HG02852 (cell line): Measurements from ENCODE around the gene SPANXA1.
"Not testable (repeated sequence)": the region's sequence is repeated elsewhere in the genome, so short reads cannot be mapped to it uniquely, and the experiment has no call there.

Experiments
- ATAC-seq: cut with Tn5 transposase; IDR thresholded peaks from one replicate; pipeline ENCODE4 v1.9.1; 2021; ENCODE audit warnings: mild to moderate bottlenecking, moderate library complexity; ENCODE audit not compliant: unreplicated experiment

SPANXA1 gene, protein sequence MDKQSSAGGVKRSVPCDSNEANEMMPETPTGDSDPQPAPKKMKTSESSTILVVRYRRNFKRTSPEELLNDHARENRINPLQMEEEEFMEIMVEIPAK

DNA sequence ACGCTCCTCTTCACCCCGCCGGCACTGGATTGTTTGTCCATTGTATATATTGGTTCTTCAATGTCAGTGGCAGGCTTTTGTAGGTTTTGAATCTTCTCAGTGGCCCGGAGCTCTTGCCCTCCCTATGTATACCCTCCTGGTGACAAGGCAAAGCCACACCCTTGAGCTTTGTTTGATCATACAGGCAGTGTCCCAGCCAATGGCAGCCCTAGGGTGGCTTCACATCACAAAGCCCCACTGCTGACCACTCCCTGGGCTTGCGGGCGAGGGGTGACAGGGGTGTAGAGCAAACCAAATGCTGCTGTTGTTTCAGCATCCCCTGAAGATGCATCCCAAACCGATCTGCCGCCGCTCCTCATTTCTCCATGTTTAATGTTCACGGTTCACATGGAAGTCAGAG is at the start of gene SPANXA1:
Gene SPANXA1, minus strand, starts transcription at position 101 of the 400 bp plus-strand sequence. Its CDS starts 60 bp downstream, at position 41.
- not testable (repeated sequence) for ATAC-seq

DNA sequence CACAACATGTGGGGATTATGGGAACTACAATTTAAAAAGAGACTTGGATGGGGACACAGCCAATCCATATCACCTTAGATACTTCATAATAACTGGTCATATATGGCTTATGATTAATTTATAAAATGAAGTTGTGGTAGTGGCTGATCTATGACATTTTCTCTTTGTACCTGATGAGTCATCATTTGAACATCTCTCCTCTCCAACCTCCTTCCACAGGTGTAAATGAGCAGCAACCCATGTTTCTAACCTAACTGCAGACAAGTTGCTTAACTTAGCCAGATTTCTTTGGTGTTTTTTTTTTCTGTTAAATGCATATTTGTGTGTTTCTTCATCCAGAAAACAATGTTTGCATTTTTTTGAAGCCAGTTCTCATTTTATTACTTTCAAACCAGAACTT is 47.6 kb upstream of the SPANXA1 start:
- ATAC-seq, result no peak

DNA sequence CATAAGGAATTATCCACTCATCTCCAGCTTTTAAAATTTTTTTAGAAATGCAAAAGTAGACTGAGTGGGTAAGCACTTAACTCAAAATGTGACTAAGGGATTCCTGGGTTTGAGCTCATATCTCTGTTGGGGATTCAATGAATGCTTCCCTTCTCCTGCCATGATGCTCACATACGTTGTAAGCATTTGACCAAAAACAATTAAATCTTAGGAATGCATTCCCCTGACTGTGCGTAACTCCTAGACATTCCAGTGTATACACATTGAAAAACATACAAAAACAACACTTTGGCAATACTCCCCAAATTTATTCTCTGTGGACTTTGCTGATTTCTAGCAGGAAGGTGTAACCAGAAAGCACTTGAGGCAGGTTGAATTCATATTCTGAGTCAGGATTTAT is 34.8 kb upstream of the SPANXA1 start:
- ATAC-seq, result no peak

DNA sequence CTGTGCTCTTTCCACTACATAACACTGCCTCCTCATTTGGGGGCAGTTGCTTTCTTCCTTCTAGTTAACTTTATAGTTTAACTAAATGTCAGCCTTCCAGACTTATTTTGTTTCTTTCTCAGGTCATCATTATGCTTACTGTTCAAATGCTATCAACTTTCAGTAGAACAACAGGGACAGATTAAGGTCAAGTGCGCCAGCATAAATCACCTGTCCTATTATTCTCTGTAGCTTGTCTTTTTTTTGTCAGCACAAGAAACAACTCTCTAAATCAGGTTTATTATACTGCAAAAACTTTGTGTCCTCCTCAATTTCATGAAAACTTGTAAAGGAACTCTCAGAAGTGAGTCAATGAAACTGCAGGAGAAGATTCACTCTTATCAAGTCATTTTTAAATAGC is 24.6 kb upstream of the SPANXA1 start:
- no peak for ATAC-seq

DNA sequence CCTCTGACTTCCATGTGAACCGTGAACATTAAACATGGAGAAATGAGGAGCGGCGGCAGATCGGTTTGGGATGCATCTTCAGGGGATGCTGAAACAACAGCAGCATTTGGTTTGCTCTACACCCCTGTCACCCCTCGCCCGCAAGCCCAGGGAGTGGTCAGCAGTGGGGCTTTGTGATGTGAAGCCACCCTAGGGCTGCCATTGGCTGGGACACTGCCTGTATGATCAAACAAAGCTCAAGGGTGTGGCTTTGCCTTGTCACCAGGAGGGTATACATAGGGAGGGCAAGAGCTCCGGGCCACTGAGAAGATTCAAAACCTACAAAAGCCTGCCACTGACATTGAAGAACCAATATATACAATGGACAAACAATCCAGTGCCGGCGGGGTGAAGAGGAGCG is 4.9 kb upstream of the SPANXA1 start, which contains the start of gene SPANXA2:
Gene SPANXA2, plus strand, starts transcription at position 301 of the 400 bp plus-strand sequence. Its CDS starts 60 bp downstream, at position 361.
- ATAC-seq, result not testable (repeated sequence)

DNA sequence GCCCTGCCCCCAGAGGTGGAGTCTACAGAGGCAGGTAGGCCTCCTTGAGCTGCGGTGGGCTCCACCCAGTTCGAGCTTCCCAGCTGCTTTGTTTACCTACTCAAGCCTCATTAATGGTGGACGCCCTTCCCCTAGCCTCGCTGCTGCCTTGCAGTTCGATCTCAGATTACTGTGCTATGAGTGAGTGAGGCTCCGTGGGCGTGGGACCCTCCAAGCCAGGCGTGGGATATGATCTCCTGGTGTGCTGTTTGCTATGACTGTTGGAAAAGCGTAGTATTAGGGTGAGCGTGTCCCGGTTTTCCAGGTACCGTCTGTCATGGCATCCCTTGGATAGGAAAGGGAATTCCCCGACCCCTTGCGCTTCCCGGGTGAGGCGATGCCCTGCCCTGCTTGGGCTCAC is 42.0 kb downstream of the SPANXA1 start:
- ATAC-seq, result not testable (repeated sequence)
